Ishikawa (cell line): ENCODE results near the gene COLQ.

Source experiments
- CEBPB ChIP-seq: IDR thresholded peaks from 2 replicates; pipeline ENCODE4 v1.6.1; 2012
- CREB1 ChIP-seq: IDR thresholded peaks from 2 replicates; pipeline ENCODE4 v1.6.1; 2012; ENCODE audit warnings: low read depth
- EP300 ChIP-seq: IDR thresholded peaks from 2 replicates; pipeline ENCODE4 v1.6.1; 2012; ENCODE audit warnings: borderline replicate concordance
- FOXM1 ChIP-seq: IDR thresholded peaks from 2 replicates; pipeline ENCODE4 v1.6.1; 2012; ENCODE audit warnings: low read depth, borderline replicate concordance
- RAD21 ChIP-seq: IDR thresholded peaks from 2 replicates; pipeline ENCODE4 v1.6.1; 2012; ENCODE audit warnings: low read depth
- TAF1 ChIP-seq: IDR thresholded peaks from 2 replicates; pipeline ENCODE4 v1.6.1; 2012; ENCODE audit warnings: low read depth, mild to moderate bottlenecking
- TCF12 ChIP-seq: IDR thresholded peaks from 2 replicates; pipeline ENCODE4 v1.6.1; 2012; ENCODE audit warnings: low read depth
- YY1 ChIP-seq: IDR thresholded peaks from 2 replicates; pipeline ENCODE4 v1.6.1; 2012; ENCODE audit warnings: low read depth
- ZBTB7A ChIP-seq: IDR thresholded peaks from 2 replicates; pipeline ENCODE4 v1.6.1; 2012; ENCODE audit warnings: low read depth
- TF ChIP-seq, protein P1 (sequence below): IDR thresholded peaks from 2 replicates; pipeline ENCODE4 v1.6.1; 2012
- TF ChIP-seq, protein P2 (sequence below): IDR thresholded peaks from 2 replicates; pipeline ENCODE4 v1.6.1; 2012
- TF ChIP-seq, protein P3 (sequence below): IDR thresholded peaks from 2 replicates; pipeline ENCODE4 v1.6.1; 2012; ENCODE audit warnings: low read depth, mild to moderate bottlenecking

GRCh38 chr3:15401936-15402335, 119.6 kb downstream of the COLQ start:
- TF ChIP-seq, protein P1, sequence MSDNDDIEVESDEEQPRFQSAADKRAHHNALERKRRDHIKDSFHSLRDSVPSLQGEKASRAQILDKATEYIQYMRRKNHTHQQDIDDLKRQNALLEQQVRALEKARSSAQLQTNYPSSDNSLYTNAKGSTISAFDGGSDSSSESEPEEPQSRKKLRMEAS, result no peak
- TF ChIP-seq YY1 (no peak), CEBPB (no peak), TAF1 (no peak), TCF12 (no peak), EP300 (no peak), ZBTB7A (no peak), RAD21 (no peak), FOXM1 (no peak), CREB1 (no peak)
- TF ChIP-seq, protein P2, sequence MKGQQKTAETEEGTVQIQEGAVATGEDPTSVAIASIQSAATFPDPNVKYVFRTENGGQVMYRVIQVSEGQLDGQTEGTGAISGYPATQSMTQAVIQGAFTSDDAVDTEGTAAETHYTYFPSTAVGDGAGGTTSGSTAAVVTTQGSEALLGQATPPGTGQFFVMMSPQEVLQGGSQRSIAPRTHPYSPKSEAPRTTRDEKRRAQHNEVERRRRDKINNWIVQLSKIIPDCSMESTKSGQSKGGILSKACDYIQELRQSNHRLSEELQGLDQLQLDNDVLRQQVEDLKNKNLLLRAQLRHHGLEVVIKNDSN, result no peak
- TF ChIP-seq, protein P3, sequence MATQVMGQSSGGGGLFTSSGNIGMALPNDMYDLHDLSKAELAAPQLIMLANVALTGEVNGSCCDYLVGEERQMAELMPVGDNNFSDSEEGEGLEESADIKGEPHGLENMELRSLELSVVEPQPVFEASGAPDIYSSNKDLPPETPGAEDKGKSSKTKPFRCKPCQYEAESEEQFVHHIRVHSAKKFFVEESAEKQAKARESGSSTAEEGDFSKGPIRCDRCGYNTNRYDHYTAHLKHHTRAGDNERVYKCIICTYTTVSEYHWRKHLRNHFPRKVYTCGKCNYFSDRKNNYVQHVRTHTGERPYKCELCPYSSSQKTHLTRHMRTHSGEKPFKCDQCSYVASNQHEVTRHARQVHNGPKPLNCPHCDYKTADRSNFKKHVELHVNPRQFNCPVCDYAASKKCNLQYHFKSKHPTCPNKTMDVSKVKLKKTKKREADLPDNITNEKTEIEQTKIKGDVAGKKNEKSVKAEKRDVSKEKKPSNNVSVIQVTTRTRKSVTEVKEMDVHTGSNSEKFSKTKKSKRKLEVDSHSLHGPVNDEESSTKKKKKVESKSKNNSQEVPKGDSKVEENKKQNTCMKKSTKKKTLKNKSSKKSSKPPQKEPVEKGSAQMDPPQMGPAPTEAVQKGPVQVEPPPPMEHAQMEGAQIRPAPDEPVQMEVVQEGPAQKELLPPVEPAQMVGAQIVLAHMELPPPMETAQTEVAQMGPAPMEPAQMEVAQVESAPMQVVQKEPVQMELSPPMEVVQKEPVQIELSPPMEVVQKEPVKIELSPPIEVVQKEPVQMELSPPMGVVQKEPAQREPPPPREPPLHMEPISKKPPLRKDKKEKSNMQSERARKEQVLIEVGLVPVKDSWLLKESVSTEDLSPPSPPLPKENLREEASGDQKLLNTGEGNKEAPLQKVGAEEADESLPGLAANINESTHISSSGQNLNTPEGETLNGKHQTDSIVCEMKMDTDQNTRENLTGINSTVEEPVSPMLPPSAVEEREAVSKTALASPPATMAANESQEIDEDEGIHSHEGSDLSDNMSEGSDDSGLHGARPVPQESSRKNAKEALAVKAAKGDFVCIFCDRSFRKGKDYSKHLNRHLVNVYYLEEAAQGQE, result no peak
